Activated CD4-positive, alpha-beta T cell treated with anti-CD3 and anti-CD28 coated beads, Interleukin-2, amount 50 U/mL, for 1 hour (primary cell): ENCODE results near the gene SERPINA12.
A peak's percentile ranks its signal among the peaks of the same experiment; 100 is the strongest.
"Not testable (repeated sequence)": the region's sequence is repeated elsewhere in the genome, so short reads cannot be mapped to it uniquely, and the experiment has no call there.

Experiments
- DNase-seq: peaks from one replicate; pipeline ENCODE4 v3.0.0-alpha.2; 2020

The SERPINA12 gene

GRCh38 chr14:94485944-94486841, 23.1 kb downstream of the SERPINA12 start:
- peak; percentile 36 for DNase-seq

DNA sequence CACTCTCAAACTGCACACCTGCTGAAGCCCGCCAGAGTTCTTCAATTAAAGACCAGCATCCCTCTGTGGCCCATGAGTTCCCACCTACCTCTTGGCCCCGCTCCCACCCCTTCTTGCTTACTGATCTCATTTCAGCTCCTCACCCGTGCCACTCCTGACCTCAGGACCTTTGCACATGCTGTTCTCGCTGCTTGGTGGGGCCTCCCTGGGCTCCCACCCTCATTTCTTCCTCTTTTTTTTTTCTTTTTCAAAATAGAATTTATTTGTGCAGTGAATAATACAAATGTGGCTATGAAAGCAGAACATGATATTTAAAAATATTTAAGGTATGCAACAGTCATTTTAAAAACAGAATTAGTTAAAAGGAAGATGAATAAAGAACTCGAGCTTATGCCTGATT, 24.8 kb downstream of the SERPINA12 start:
- no peak for DNase-seq

DNA sequence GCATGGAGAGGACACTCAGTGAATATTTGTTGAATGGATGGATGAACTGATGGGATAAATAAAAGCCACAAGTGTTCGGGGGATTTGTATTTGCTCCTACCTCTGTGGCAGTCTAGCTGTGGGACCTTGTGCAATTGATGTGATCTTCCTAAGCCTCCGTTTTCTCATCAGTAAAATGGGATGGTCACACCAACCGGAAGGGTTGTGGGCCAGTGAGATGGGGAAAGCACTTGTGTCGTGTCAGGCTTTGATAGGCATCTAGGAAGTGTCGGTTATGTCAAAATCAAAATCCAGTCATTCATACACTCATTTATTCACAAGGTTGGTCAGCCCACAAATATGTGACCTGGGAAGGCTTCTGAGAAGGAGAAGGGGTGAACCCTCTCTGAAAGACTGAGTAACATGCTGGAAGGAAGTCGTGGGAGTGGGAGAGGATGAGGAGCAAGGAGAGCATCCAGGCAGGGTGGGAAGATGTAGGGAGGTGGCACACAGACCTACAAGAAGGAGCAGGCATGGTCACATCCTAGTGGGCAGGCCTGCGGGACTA, 25.5 kb downstream of the SERPINA12 start:
- no peak for DNase-seq

- DNase-seq: no peak
Measured at GRCh38 chr14:94483071-94483451, 26.2 kb downstream of the SERPINA12 start.

DNA sequence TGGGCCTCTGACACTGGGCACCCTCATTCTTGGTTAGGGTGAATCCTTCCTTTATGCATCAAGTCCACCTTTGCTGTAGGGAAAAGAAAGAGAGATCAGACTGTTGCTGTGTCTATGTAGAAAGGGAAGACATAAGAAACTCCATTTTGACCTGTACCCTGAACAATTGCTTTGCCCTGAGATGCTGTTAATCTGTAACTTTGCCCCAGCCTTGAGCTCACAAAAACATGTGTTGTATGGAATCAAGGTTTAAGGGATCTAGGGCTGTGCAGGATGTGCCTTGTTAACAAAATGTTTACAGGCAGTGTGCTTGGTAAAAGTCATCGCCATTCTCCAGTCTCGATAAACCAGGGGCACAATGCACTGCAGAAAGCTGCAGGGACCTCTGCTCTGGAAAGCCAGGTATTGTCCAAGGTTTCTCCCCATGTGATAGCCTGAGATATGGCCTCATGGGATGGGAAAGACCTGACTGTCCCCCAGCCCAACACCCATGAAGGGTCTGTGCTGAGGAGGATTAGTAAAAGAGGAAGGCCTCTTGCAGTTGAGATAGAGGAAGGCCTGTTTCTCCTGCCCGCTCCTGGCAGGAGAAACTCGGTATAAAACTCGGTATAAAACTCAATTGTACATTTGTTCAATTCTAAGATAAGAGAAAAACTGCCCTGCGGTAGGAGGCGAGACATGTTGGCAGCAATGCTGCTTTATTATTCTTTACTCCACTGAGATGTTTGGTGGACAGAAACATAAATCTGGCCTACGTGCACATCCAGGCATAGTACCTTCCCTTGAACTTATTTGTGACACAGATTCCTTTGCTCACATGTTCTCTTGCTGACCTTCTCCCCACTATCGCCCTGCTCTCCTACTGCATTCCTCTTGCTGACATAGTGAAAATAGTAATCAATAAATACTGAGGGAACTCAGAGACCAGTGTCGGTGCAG, 26.9 kb downstream of the SERPINA12 start:
- DNase-seq: not testable (repeated sequence)

GRCh38 chr14:94481468-94482131, 27.7 kb downstream of the SERPINA12 start:
- no peak for DNase-seq

- DNase-seq: no peak
Measured at GRCh38 chr14:94480809-94481208, 28.5 kb downstream of the SERPINA12 start.

DNA sequence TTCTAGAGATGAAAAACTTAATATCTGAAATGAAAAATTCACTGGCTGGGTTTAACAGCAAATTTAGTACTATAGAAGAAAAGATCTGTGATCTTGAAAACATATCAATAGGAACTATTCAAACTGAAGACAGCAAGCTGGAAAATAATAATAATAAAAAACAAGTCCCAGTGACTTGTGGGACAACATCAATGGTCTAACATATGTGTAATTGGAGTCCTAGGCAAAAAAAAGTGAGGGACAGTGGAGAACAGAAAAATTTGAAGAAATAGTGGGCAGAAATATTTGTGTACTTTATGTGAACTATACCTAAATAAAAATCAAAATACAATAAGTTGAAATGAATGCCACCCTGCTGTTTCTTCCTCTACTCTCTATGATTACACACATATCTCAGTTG, 30.8 kb downstream of the SERPINA12 start:
- DNase-seq: no peak

GRCh38 chr14:94476023-94476422, 33.2 kb downstream of the SERPINA12 start, which contains the start of gene SERPINA9:
Gene SERPINA9, minus strand, starts transcription at chr14:94476197. Its CDS starts 6,357 bp downstream, at chr14:94469840.
- DNase-seq: no peak

- DNase-seq: no peak
Measured at GRCh38 chr14:94474581-94475031, 34.7 kb downstream of the SERPINA12 start.

- DNase-seq: no peak
Measured at GRCh38 chr14:94473666-94474410, 35.4 kb downstream of the SERPINA12 start.

DNA sequence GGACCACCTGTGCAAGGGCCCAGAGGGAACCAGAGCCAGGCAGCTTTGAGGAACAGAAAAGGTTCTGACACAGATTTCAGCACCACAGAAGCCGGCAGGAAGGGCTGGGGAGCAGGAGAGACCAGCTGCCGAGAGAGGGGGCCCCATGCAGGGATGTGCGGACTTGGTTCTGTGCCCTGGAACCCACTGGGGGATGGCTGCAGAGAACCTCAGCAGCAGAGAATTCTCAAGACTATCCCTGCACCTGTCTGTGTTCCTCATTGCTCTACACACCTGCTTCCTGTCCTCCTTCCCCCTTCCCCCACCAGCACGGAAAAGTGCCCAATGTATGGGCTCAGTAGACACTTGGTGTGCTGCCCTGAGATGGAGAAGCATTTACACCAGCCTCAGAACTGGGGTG, 36.4 kb downstream of the SERPINA12 start:
- no peak for DNase-seq

DNA sequence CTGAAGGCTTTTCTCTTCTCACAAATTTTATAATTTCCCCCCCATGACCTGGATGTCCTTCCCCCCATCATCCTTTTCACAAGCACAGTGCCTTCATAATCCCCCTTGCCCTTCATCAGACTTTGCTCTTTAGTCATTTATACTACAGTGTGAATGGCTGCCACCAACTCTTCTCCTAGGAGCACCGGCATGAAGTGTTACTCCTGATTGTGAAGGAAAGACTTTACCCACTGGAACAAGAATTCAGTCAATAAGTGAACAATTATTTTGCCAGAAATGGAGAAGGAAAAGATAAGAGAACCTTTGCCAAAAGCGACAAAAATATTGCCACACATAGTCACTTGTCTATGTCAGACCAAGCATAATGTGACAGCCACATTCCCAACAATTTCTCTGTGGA, 38.2 kb downstream of the SERPINA12 start:
- no peak for DNase-seq

DNA sequence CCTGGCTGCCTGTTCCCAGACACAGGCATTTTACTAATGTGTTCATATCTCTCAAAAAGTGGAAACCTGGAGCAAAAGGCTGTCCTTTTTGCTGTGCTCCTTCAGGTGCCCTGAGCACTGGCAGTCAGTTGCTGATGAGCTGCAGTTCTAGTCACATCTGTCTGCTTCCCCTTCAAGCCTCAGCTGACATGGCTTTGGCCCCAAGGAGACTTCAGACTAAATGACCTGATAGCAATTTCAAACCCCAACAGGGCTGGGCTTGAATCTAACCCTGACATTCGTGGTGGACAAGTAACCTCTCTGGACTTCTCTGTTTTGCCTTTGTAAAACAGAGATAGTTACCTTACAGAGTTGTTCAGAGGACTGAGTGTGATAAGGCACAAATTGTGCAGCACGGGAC, 39.0 kb downstream of the SERPINA12 start:
- no peak for DNase-seq

DNA sequence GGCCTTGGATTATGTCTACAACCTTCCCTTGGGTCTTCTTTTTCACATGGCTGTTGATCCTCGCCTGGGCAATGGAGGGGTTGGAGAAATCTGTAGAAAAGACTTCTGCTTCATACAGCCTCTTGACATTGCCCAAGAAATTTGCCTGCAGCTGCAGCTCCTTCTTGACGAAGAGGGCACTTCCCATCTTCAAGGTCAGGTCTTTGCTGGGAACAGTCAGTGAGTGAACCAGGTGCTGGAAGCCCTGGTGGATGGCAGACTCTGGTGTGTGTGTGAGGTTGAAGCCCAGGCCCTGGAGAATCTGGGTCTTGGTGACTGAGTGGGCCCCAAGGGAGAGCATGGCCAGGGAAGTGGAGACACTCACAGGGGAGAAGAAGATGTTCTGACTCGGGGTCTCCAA, 40.0 kb downstream of the SERPINA12 start:
- no peak for DNase-seq

GRCh38 chr14:94467728-94468520, 41.3 kb downstream of the SERPINA12 start:
- no peak for DNase-seq

GRCh38 chr14:94466706-94467370, 42.4 kb downstream of the SERPINA12 start:
- DNase-seq: no peak

- no peak for DNase-seq
Measured at GRCh38 chr14:94465042-94465441, 44.2 kb downstream of the SERPINA12 start.

GRCh38 chr14:94464290-94464689, 45.0 kb downstream of the SERPINA12 start:
- no peak for DNase-seq
